CD4-positive, alpha-beta T cell treated with Interferon gamma for 1 hour (primary cell): Measurements from ENCODE around the gene CARD10.

Experiments
- DNase-seq: peaks from one replicate; pipeline ENCODE4 v3.0.0-alpha.2; 2020

Gene CARD10

GRCh38 chr22:37519268-37520195 is at the start of gene CARD10:
TSS of gene CARD10 (minus strand) at chr22:37519415. CDS start at chr22:37519200, 215 bp downstream.
- no peak for DNase-seq

GRCh38 chr22:37568448-37569008 is 49.3 kb upstream of the CARD10 start:
- DNase-seq = no peak

- DNase-seq = no peak
Observed at GRCh38 chr22:37568012-37568411, 48.8 kb upstream of the CARD10 start.

GRCh38 chr22:37566903-37567798 is 47.9 kb upstream of the CARD10 start:
- DNase-seq = peak; percentile 89

GRCh38 chr22:37566329-37566837 is 47.2 kb upstream of the CARD10 start:
- DNase-seq = peak; percentile 61

GRCh38 chr22:37565830-37566229 is 46.6 kb upstream of the CARD10 start:
- DNase-seq = no peak

- DNase-seq = no peak
Observed at GRCh38 chr22:37564111-37564711, 45.0 kb upstream of the CARD10 start.

- DNase-seq = no peak
Observed at GRCh38 chr22:37563153-37564081, 44.2 kb upstream of the CARD10 start.

- DNase-seq = no peak
Observed at GRCh38 chr22:37562049-37562875, 43.0 kb upstream of the CARD10 start.

- peak; percentile 71 for DNase-seq
Observed at GRCh38 chr22:37561212-37562048, 42.2 kb upstream of the CARD10 start.

- DNase-seq = no peak
Observed at GRCh38 chr22:37560608-37561211, 41.5 kb upstream of the CARD10 start.

GRCh38 chr22:37559901-37560607 is 40.8 kb upstream of the CARD10 start, which contains the start of gene CDC42EP1:
TSS of gene CDC42EP1 (plus strand) at chr22:37560480. CDS start at chr22:37566350, 5,870 bp downstream.
- DNase-seq = no peak

GRCh38 chr22:37559521-37559900 is 40.3 kb upstream of the CARD10 start:
- no peak for DNase-seq

GRCh38 chr22:37558815-37559214 is 39.6 kb upstream of the CARD10 start:
- no peak for DNase-seq

- DNase-seq = no peak
Observed at GRCh38 chr22:37557321-37558001, 38.2 kb upstream of the CARD10 start.

- no peak for DNase-seq
Observed at GRCh38 chr22:37556710-37557109, 37.5 kb upstream of the CARD10 start.

GRCh38 chr22:37555029-37555428 is 35.8 kb upstream of the CARD10 start:
- DNase-seq = no peak

- no peak for DNase-seq
Observed at GRCh38 chr22:37553725-37554124, 34.5 kb upstream of the CARD10 start.
